GM23338 (cell line): ENCODE data around the gene NRP1. TPM values are rescaled to one million over a fixed set of nuclear protein-coding genes. Genes with fewer than 3 reads are reported as not detected.

Experiments used
- ATAC-seq: fragments of 200-7000 bp; cut with Tn5 transposase; 3 replicates; pipeline ENCODE4 v1.9.1; 2020
- DNase-seq: peaks from one replicate; pipeline ENCODE4 v3.0.0-alpha.2; 2015; ENCODE audit warnings: low spot score
- H2AFZ ChIP-seq: fragments of 200-600 bp; sonication (generic); 2 replicates; pipeline ENCODE4 v1.8.0; 2016; ENCODE audit warnings: antibody characterized with exemption, mild to moderate bottlenecking, moderate library complexity
- H3F3A ChIP-seq: fragments of 200-600 bp; sonication (generic); replicated peaks from 2 replicates; pipeline ENCODE4 v1.8.0; 2017; ENCODE audit warnings: antibody characterized with exemption, mixed run types, low read depth
- H3K27ac ChIP-seq: fragments of 200-600 bp; sonication (generic); 2 replicates; pipeline ENCODE4 v1.6.1; 2016; ENCODE audit warnings: low read depth
- H3K27me3 ChIP-seq: fragments of 200-600 bp; sonication (generic); 2 replicates; pipeline ENCODE4 v1.8.0; 2016; ENCODE audit warnings: mild to moderate bottlenecking, mixed run types, moderate library complexity; ENCODE audit not compliant: insufficient read depth
- H3K36me3 ChIP-seq: fragments of 200-600 bp; sonication (generic); 2 replicates; pipeline ENCODE4 v1.8.0; 2016; ENCODE audit warnings: mild to moderate bottlenecking; ENCODE audit not compliant: insufficient read depth
- H3K4me1 ChIP-seq: fragments of 200-600 bp; sonication (generic); 2 replicates; pipeline ENCODE4 v1.8.0; 2016; ENCODE audit warnings: mild to moderate bottlenecking, moderate library complexity; ENCODE audit not compliant: insufficient read depth
- H3K4me2 ChIP-seq: fragments of 200-600 bp; sonication (generic); 2 replicates; pipeline ENCODE4 v1.7.1; 2017; ENCODE audit warnings: mixed run types
- H3K4me3 ChIP-seq: fragments of 200-600 bp; sonication (generic); 2 replicates; pipeline ENCODE4 v1.6.1; 2016; ENCODE audit warnings: mixed run types
- H3K79me2 ChIP-seq: fragments of 200-600 bp; sonication (generic); replicated peaks from 2 replicates; pipeline ENCODE4 v1.8.0; 2017; ENCODE audit warnings: mild to moderate bottlenecking; ENCODE audit not compliant: insufficient read depth
- H3K9me2 ChIP-seq: fragments of 200-600 bp; sonication (generic); 2 replicates; pipeline ENCODE4 v1.8.0; 2017; ENCODE audit not compliant: insufficient read depth
- H4K20me1 ChIP-seq: fragments of 200-600 bp; sonication (generic); replicated peaks from 2 replicates; pipeline ENCODE4 v1.8.0; 2017; ENCODE audit warnings: mild to moderate bottlenecking; ENCODE audit not compliant: insufficient read depth
- H3K27ac Mint-ChIP-seq: 2 replicates; pipeline ENCODE4 v1.8.0; 2020; ENCODE audit warnings: inconsistent platforms, mild to moderate bottlenecking, moderate library complexity, mixed read lengths
- H3K27me3 Mint-ChIP-seq: 3 replicates; pipeline ENCODE4 v1.8.0; 2022; ENCODE audit warnings: low read depth, mild to moderate bottlenecking, moderate library complexity, mixed read lengths, inconsistent platforms; ENCODE audit not compliant: insufficient read depth, poor library complexity
- H3K36me3 Mint-ChIP-seq: 3 replicates; pipeline ENCODE4 v1.8.0; 2021; ENCODE audit warnings: low read depth, mild to moderate bottlenecking, inconsistent platforms, moderate library complexity, mixed read lengths
- H3K4me1 Mint-ChIP-seq: 3 replicates; pipeline ENCODE4 v1.8.0; 2020; ENCODE audit warnings: mild to moderate bottlenecking, inconsistent platforms, mixed read lengths
- H3K4me3 Mint-ChIP-seq: 3 replicates; pipeline ENCODE4 v1.8.0; 2021; ENCODE audit warnings: moderate library complexity, mild to moderate bottlenecking, inconsistent platforms, mixed read lengths
- H3K9me3 Mint-ChIP-seq: 3 replicates; pipeline ENCODE4 v1.8.0; 2020; ENCODE audit warnings: moderate library complexity, mild to moderate bottlenecking, inconsistent platforms, mixed read lengths
- CREB1 ChIP-seq: fragments of 250-450 bp; sonication (Bioruptor Pico); IDR thresholded peaks from 2 replicates; pipeline ENCODE4 v1.5.0; 2020; ENCODE audit warnings: low read depth, mild to moderate bottlenecking, moderate library complexity
- EZH2 ChIP-seq: fragments of 200-600 bp; sonication (generic); IDR thresholded peaks from one replicate; pipeline ENCODE4 v1.8.0; 2017; ENCODE audit warnings: antibody characterized with exemption, mild to moderate bottlenecking, low read depth; ENCODE audit not compliant: unreplicated experiment
- EZH2phosphoT487 ChIP-seq: fragments of 200-600 bp; sonication (generic); IDR thresholded peaks from one replicate; pipeline ENCODE4 v1.8.1; 2018; ENCODE audit warnings: antibody characterized with exemption; ENCODE audit not compliant: unreplicated experiment
- JUNB ChIP-seq: IDR thresholded peaks from one replicate; pipeline ENCODE4 v1.6.1; 2016; ENCODE audit warnings: antibody characterized with exemption; ENCODE audit not compliant: unreplicated experiment
- STAT1 ChIP-seq: IDR thresholded peaks from one replicate; pipeline ENCODE4 v1.6.1; 2016; ENCODE audit warnings: antibody characterized with exemption; ENCODE audit not compliant: unreplicated experiment
- ZNF114 ChIP-seq: fragments of 250-450 bp; sonication (Bioruptor Pico); IDR thresholded peaks from 2 replicates; pipeline ENCODE4 v1.5.0; 2020; ENCODE audit warnings: mild to moderate bottlenecking, moderate library complexity
- ZNF331 ChIP-seq: fragments of 250-450 bp; sonication (Bioruptor Pico); IDR thresholded peaks from 2 replicates; pipeline ENCODE4 v1.5.0; 2020; ENCODE audit warnings: low read depth, mild to moderate bottlenecking, moderate library complexity
- polyA plus RNA-seq: library from polyadenylated mRNA; unstranded; fragments of >200 nt; fragmentation: Nextera tagmentation; extraction: Ambion mirVana; gene quantifications from 2 replicates; pipeline ENCODE4 v1.2.1, GENCODE V29; 2016
- total RNA-seq: library from RNA; depleted of rRNA; stranded (reverse); fragments of >200 nt; shearing (Covaris generic); gene quantifications from 2 replicates; pipeline ENCODE4 v1.2.3, GENCODE V29; 2014
- TF ChIP-seq, protein P1 (sequence below): fragments of 250-450 bp; sonication (Bioruptor Pico); IDR thresholded peaks from 2 replicates; pipeline ENCODE4 v1.5.0; 2020; ENCODE audit warnings: mild to moderate bottlenecking, moderate library complexity
- TF ChIP-seq, protein P2 (sequence below): IDR thresholded peaks from one replicate; pipeline ENCODE4 v1.6.1; 2018; ENCODE audit warnings: antibody characterized with exemption; ENCODE audit not compliant: unreplicated experiment

The NRP1 gene
- total and polyA plus RNA-seq, 2 experiments from 2014 or later, result 2.9 to 3.5 TPM

DNA sequence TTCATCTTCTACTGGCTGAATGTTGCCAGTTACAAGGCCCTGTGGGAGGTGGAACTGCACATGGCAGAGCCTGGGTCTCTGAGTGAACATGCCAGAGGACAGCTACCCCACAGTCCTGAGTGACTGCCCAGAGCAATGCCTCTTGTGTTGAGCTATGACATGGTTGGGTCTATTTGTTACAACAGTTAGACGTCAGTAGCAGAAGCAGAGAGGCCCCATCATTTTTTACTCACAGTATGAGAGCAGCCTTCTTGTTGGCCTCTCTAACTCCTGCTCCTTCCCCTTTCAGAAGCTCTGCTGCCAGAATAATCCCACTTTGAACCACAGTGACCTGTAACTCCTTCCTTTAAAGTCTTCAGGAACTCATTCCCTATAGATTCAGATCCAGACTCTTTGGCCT lies 30.8 kb upstream of the NRP1 start:
- H3K4me3 Mint-ChIP-seq, result no peak overlapping the region
- Histone ChIP-seq H3K27ac (no peak overlapping the region), H3F3A (no peaks in the 10 kb centered on the region), H3K79me2 (no peaks in the 10 kb centered on the region), H3K4me3 (no peak overlapping the region), H4K20me1 (no peaks in the 10 kb centered on the region), H3K9me2 (peaks cover 12% of the 10 kb centered on the region), H3K36me3 (no peaks in the 10 kb centered on the region; the same call in 1 of the 2 replicates), H3K4me2 (no peak overlapping the region), H3K27me3 (no peaks in the 10 kb centered on the region), H2AFZ (no peak overlapping the region), H3K4me1 (no peaks in the 10 kb centered on the region)
- no peak for DNase-seq
- TF ChIP-seq CREB1 (CRISPR knock-in tag) (no peak), STAT1 (no peak), ZNF331 (CRISPR knock-in tag) (no peak), EZH2 (no peak), EZH2phosphoT487 (no peak), JUNB (no peak), ZNF114 (no peak)
- TF ChIP-seq, protein P1, sequence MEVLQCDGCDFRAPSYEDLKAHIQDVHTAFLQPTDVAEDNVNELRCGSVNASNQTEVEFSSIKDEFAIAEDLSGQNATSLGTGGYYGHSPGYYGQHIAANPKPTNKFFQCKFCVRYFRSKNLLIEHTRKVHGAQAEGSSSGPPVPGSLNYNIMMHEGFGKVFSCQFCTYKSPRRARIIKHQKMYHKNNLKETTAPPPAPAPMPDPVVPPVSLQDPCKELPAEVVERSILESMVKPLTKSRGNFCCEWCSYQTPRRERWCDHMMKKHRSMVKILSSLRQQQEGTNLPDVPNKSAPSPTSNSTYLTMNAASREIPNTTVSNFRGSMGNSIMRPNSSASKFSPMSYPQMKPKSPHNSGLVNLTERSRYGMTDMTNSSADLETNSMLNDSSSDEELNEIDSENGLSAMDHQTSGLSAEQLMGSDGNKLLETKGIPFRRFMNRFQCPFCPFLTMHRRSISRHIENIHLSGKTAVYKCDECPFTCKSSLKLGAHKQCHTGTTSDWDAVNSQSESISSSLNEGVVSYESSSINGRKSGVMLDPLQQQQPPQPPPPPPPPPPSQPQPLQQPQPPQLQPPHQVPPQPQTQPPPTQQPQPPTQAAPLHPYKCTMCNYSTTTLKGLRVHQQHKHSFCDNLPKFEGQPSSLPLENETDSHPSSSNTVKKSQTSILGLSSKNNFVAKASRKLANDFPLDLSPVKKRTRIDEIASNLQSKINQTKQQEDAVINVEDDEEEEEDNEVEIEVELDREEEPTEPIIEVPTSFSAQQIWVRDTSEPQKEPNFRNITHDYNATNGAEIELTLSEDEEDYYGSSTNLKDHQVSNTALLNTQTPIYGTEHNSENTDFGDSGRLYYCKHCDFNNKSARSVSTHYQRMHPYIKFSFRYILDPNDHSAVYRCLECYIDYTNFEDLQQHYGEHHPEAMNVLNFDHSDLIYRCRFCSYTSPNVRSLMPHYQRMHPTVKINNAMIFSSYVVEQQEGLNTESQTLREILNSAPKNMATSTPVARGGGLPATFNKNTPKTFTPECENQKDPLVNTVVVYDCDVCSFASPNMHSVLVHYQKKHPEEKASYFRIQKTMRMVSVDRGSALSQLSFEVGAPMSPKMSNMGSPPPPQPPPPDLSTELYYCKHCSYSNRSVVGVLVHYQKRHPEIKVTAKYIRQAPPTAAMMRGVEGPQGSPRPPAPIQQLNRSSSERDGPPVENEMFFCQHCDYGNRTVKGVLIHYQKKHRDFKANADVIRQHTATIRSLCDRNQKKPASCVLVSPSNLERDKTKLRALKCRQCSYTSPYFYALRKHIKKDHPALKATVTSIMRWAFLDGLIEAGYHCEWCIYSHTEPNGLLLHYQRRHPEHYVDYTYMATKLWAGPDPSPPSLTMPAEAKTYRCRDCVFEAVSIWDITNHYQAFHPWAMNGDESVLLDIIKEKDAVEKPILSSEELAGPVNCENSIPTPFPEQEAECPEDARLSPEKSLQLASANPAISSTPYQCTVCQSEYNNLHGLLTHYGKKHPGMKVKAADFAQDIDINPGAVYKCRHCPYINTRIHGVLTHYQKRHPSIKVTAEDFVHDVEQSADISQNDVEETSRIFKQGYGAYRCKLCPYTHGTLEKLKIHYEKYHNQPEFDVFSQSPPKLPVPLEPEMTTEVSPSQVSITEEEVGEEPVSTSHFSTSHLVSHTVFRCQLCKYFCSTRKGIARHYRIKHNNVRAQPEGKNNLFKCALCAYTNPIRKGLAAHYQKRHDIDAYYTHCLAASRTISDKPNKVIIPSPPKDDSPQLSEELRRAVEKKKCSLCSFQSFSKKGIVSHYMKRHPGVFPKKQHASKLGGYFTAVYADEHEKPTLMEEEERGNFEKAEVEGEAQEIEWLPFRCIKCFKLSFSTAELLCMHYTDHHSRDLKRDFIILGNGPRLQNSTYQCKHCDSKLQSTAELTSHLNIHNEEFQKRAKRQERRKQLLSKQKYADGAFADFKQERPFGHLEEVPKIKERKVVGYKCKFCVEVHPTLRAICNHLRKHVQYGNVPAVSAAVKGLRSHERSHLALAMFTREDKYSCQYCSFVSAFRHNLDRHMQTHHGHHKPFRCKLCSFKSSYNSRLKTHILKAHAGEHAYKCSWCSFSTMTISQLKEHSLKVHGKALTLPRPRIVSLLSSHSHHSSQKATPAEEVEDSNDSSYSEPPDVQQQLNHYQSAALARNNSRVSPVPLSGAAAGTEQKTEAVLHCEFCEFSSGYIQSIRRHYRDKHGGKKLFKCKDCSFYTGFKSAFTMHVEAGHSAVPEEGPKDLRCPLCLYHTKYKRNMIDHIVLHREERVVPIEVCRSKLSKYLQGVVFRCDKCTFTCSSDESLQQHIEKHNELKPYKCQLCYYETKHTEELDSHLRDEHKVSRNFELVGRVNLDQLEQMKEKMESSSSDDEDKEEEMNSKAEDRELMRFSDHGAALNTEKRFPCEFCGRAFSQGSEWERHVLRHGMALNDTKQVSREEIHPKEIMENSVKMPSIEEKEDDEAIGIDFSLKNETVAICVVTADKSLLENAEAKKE, result no peak
- TF ChIP-seq, protein P2, sequence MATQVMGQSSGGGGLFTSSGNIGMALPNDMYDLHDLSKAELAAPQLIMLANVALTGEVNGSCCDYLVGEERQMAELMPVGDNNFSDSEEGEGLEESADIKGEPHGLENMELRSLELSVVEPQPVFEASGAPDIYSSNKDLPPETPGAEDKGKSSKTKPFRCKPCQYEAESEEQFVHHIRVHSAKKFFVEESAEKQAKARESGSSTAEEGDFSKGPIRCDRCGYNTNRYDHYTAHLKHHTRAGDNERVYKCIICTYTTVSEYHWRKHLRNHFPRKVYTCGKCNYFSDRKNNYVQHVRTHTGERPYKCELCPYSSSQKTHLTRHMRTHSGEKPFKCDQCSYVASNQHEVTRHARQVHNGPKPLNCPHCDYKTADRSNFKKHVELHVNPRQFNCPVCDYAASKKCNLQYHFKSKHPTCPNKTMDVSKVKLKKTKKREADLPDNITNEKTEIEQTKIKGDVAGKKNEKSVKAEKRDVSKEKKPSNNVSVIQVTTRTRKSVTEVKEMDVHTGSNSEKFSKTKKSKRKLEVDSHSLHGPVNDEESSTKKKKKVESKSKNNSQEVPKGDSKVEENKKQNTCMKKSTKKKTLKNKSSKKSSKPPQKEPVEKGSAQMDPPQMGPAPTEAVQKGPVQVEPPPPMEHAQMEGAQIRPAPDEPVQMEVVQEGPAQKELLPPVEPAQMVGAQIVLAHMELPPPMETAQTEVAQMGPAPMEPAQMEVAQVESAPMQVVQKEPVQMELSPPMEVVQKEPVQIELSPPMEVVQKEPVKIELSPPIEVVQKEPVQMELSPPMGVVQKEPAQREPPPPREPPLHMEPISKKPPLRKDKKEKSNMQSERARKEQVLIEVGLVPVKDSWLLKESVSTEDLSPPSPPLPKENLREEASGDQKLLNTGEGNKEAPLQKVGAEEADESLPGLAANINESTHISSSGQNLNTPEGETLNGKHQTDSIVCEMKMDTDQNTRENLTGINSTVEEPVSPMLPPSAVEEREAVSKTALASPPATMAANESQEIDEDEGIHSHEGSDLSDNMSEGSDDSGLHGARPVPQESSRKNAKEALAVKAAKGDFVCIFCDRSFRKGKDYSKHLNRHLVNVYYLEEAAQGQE, result no peak
- H3K27me3 Mint-ChIP-seq, result peaks cover 5% of the 10 kb centered on the region
- H3K4me1 Mint-ChIP-seq, result no peaks in the 10 kb centered on the region
- no peak overlapping the region for H3K27ac Mint-ChIP-seq
- no peaks in the 10 kb centered on the region for H3K36me3 Mint-ChIP-seq
- peaks cover 7% of the 10 kb centered on the region; the same call in 2 of the 3 replicates for H3K9me3 Mint-ChIP-seq
- ATAC-seq, result no peak
